Activated naive CD4-positive, alpha-beta T cell treated with anti-CD3 and anti-CD28 coated beads for 36 hours (primary cell): ENCODE results near the gene MYBPHL. TPM values are rescaled to one million over a fixed set of nuclear protein-coding genes. Genes with fewer than 3 reads are reported as not detected.

Experiments used
- CTCF ChIA-PET: fragments of 350-600 bp; sonication (Branson Sonifier 250); formaldehyde crosslinking; loops from one replicate; lab custom pipeline; 2021; ENCODE audit warnings: antibody characterized with exemption; lab: Charles Lee
- DNase-seq: peaks from one replicate; pipeline ENCODE4 v3.0.0-alpha.2; 2020
- H3K27ac Mint-ChIP-seq: one replicate; pipeline ENCODE4 v1.8.0; 2021; ENCODE audit warnings: mild to moderate bottlenecking, mixed read lengths
- H3K27me3 Mint-ChIP-seq: one replicate; pipeline ENCODE4 v1.8.0; 2021; ENCODE audit warnings: low read depth, mixed read lengths
- H3K36me3 Mint-ChIP-seq: one replicate; pipeline ENCODE4 v1.8.0; 2021; ENCODE audit warnings: low read depth, mixed read lengths
- H3K4me1 Mint-ChIP-seq: one replicate; pipeline ENCODE4 v1.8.0; 2021; ENCODE audit warnings: low read depth, mixed read lengths
- H3K4me3 Mint-ChIP-seq: one replicate; pipeline ENCODE4 v1.8.0; 2021; ENCODE audit warnings: mild to moderate bottlenecking, moderate library complexity, mixed read lengths
- H3K9me3 Mint-ChIP-seq: one replicate; pipeline ENCODE4 v1.8.0; 2021; ENCODE audit warnings: mixed read lengths
- intact Hi-C: fragments of 100-400 bp; cut with micrococcal nuclease; formaldehyde crosslinking; loops from one replicate; pipeline ENCODE4 v1.15.1; 2023
- total RNA-seq, 2 experiments: library from RNA; stranded (reverse); gene quantifications; one replicate each; pipeline ENCODE4 v1.2.3, GENCODE V29; 2021

Gene MYBPHL
- not detected for total RNA-seq

- intact Hi-C loops: no loop called here
- Mint-ChIP-seq H3K4me1 (no peaks in the 10 kb centered on the region), H3K9me3 (no peaks in the 10 kb centered on the region), H3K27ac (no peak within 1 kb of the TSS), H3K36me3 (no peaks in the 10 kb centered on the region), H3K27me3 (peaks cover 1% of the 10 kb centered on the region), H3K4me3 (no peak within 1 kb of the TSS)
- CTCF ChIA-PET: no interaction called here
- DNase-seq: no peak
Observed at GRCh38 chr1:109306832-109307273, at the start of gene MYBPHL. MYBPHL (minus strand) TSS chr1:109307011; CDS start chr1:109306991, 20 bp downstream.

- no peaks in the 10 kb centered on the region for H3K36me3 Mint-ChIP-seq
- peaks cover 4% of the 10 kb centered on the region for H3K4me1 Mint-ChIP-seq
- H3K27me3 Mint-ChIP-seq: peaks cover 2% of the 10 kb centered on the region
- CTCF ChIA-PET: no interaction called here
- no peak for DNase-seq
- intact Hi-C loops: no loop called here
- no peak overlapping the region for H3K4me3 Mint-ChIP-seq
- H3K27ac Mint-ChIP-seq: no peak overlapping the region
- no peaks in the 10 kb centered on the region for H3K9me3 Mint-ChIP-seq
Observed at GRCh38 chr1:109356505-109356904, 49.7 kb upstream of the MYBPHL start.

- no peaks in the 10 kb centered on the region for H3K9me3 Mint-ChIP-seq
- H3K4me1 Mint-ChIP-seq: peaks cover 4% of the 10 kb centered on the region
- CTCF ChIA-PET: interaction anchor here (0.6 kb wide), 1 partner anchor 178 kb away, joined by 3 read pairs; no protein-coding TSS in a partner anchor
- H3K36me3 Mint-ChIP-seq: no peaks in the 10 kb centered on the region
- no peak overlapping the region for H3K27ac Mint-ChIP-seq
- no peak for DNase-seq
- H3K4me3 Mint-ChIP-seq: no peak overlapping the region
- intact Hi-C loops: no loop called here
- H3K27me3 Mint-ChIP-seq: peaks cover 2% of the 10 kb centered on the region
Observed at GRCh38 chr1:109354929-109355328, 48.1 kb upstream of the MYBPHL start.

GRCh38 chr1:109351457-109351856 is 44.6 kb upstream of the MYBPHL start:
- CTCF ChIA-PET: interaction anchor here (0.6 to 1.1 kb wide), 3 partner anchors 68 to 384 kb away, joined by 3 read pairs; partner anchors contain the start of gene PSRC1
- H3K27me3 Mint-ChIP-seq: peaks cover 2% of the 10 kb centered on the region
- no peaks in the 10 kb centered on the region for H3K36me3 Mint-ChIP-seq
- no peak overlapping the region for H3K4me3 Mint-ChIP-seq
- intact Hi-C loops: no loop called here
- H3K4me1 Mint-ChIP-seq: peaks cover 4% of the 10 kb centered on the region
- no peak overlapping the region for H3K27ac Mint-ChIP-seq
- no peaks in the 10 kb centered on the region for H3K9me3 Mint-ChIP-seq
- no peak for DNase-seq

GRCh38 chr1:109350655-109351054 is 43.8 kb upstream of the MYBPHL start:
- H3K27me3 Mint-ChIP-seq: peaks cover 2% of the 10 kb centered on the region
- DNase-seq: no peak
- no peaks in the 10 kb centered on the region for H3K36me3 Mint-ChIP-seq
- H3K4me1 Mint-ChIP-seq: peaks cover 4% of the 10 kb centered on the region
- no peaks in the 10 kb centered on the region for H3K9me3 Mint-ChIP-seq
- intact Hi-C loops: no loop called here
- H3K4me3 Mint-ChIP-seq: no peak overlapping the region
- CTCF ChIA-PET: interaction anchor here (1.0 kb wide), 1 partner anchor 86 kb away, joined by 3 read pairs; no protein-coding TSS in a partner anchor
- no peak overlapping the region for H3K27ac Mint-ChIP-seq

- intact Hi-C loops: no loop called here
- Mint-ChIP-seq H3K4me3 (no peak overlapping the region), H3K27ac (no peak overlapping the region), H3K9me3 (no peaks in the 10 kb centered on the region), H3K36me3 (no peaks in the 10 kb centered on the region), H3K4me1 (peaks cover 4% of the 10 kb centered on the region), H3K27me3 (peaks cover 4% of the 10 kb centered on the region)
- DNase-seq: no peak
- CTCF ChIA-PET: interaction anchor here (1.0 kb wide), 1 partner anchor 86 kb away, joined by 3 read pairs; no protein-coding TSS in a partner anchor
Observed at GRCh38 chr1:109350182-109350581, 43.4 kb upstream of the MYBPHL start.

GRCh38 chr1:109347511-109347910 is 40.7 kb upstream of the MYBPHL start:
- CTCF ChIA-PET: interaction anchor here (1.2 kb wide), 1 partner anchor 71 kb away, joined by 3 read pairs; no protein-coding TSS in a partner anchor
- no peak for DNase-seq
- no peaks in the 10 kb centered on the region for H3K4me1 Mint-ChIP-seq
- H3K36me3 Mint-ChIP-seq: no peaks in the 10 kb centered on the region
- peaks cover 9% of the 10 kb centered on the region for H3K27me3 Mint-ChIP-seq
- H3K9me3 Mint-ChIP-seq: no peaks in the 10 kb centered on the region
- no peak overlapping the region for H3K27ac Mint-ChIP-seq
- no peak overlapping the region for H3K4me3 Mint-ChIP-seq
- intact Hi-C loops: no loop called here

- CTCF ChIA-PET: no interaction called here
- H3K27ac Mint-ChIP-seq: no peak overlapping the region
- no peak for DNase-seq
- no peaks in the 10 kb centered on the region for H3K4me1 Mint-ChIP-seq
- H3K4me3 Mint-ChIP-seq: no peak overlapping the region
- no peaks in the 10 kb centered on the region for H3K9me3 Mint-ChIP-seq
- peaks cover 9% of the 10 kb centered on the region for H3K27me3 Mint-ChIP-seq
- intact Hi-C loops: no loop called here
- H3K36me3 Mint-ChIP-seq: no peaks in the 10 kb centered on the region
Observed at GRCh38 chr1:109341944-109342930, 35.4 kb upstream of the MYBPHL start.

- intact Hi-C loops: no loop called here
- H3K4me1 Mint-ChIP-seq: no peaks in the 10 kb centered on the region
- H3K9me3 Mint-ChIP-seq: no peaks in the 10 kb centered on the region
- H3K27ac Mint-ChIP-seq: no peak overlapping the region
- CTCF ChIA-PET: no interaction called here
- H3K36me3 Mint-ChIP-seq: no peaks in the 10 kb centered on the region
- no peak for DNase-seq
- no peaks in the 10 kb centered on the region for H3K27me3 Mint-ChIP-seq
- H3K4me3 Mint-ChIP-seq: no peak overlapping the region
Observed at GRCh38 chr1:109338608-109339007, 31.8 kb upstream of the MYBPHL start.

GRCh38 chr1:109338091-109338490 is 31.3 kb upstream of the MYBPHL start:
- CTCF ChIA-PET: no interaction called here
- intact Hi-C loops: no loop called here
- no peaks in the 10 kb centered on the region for H3K4me1 Mint-ChIP-seq
- H3K27me3 Mint-ChIP-seq: no peaks in the 10 kb centered on the region
- no peaks in the 10 kb centered on the region for H3K9me3 Mint-ChIP-seq
- H3K36me3 Mint-ChIP-seq: peaks cover 1% of the 10 kb centered on the region
- no peak for DNase-seq
- no peak overlapping the region for H3K4me3 Mint-ChIP-seq
- H3K27ac Mint-ChIP-seq: no peak overlapping the region

GRCh38 chr1:109335091-109335490 is 28.3 kb upstream of the MYBPHL start:
- intact Hi-C loops: no loop called here
- Mint-ChIP-seq H3K27ac (no peak overlapping the region), H3K9me3 (peaks cover 11% of the 10 kb centered on the region), H3K4me3 (no peak overlapping the region), H3K4me1 (no peaks in the 10 kb centered on the region), H3K36me3 (peaks cover 5% of the 10 kb centered on the region), H3K27me3 (no peaks in the 10 kb centered on the region)
- CTCF ChIA-PET: no interaction called here
- DNase-seq: no peak

- Mint-ChIP-seq H3K36me3 (peaks cover 5% of the 10 kb centered on the region), H3K9me3 (peaks cover 15% of the 10 kb centered on the region), H3K4me3 (no peak overlapping the region), H3K4me1 (no peaks in the 10 kb centered on the region), H3K27me3 (no peaks in the 10 kb centered on the region), H3K27ac (no peak overlapping the region)
- CTCF ChIA-PET: interaction anchor here (0.7 kb wide), 1 partner anchor 141 kb away, joined by 5 read pairs; no protein-coding TSS in a partner anchor
- no peak for DNase-seq
- intact Hi-C loops: no loop called here
Observed at GRCh38 chr1:109331113-109331512, 24.3 kb upstream of the MYBPHL start.
